HepG2 (cell line): ENCODE measurements around the gene C1orf115. TPM values are rescaled to one million over a fixed set of nuclear protein-coding genes. Genes with fewer than 3 reads are reported as not detected.
A peak's percentile ranks its signal among the peaks of the same experiment; 100 is the strongest.

Source experiments
- ARNT ChIP-seq: fragments of 450-650 bp; IDR thresholded peaks from 2 replicates; pipeline ENCODE4 v1.6.1; 2017
- JARID2 ChIP-seq: sonication (generic); formaldehyde crosslinking; IDR thresholded peaks from 2 replicates; pipeline ENCODE4 v1.8.1; 2023; ENCODE audit warnings: missing genetic modification reagents, inconsistent platforms; ENCODE audit not compliant: insufficient replicate concordance
- MED8 ChIP-seq: sonication (generic); formaldehyde crosslinking; IDR thresholded peaks from 2 replicates; pipeline ENCODE4 v1.8.1; 2023; ENCODE audit warnings: mild to moderate bottlenecking, missing genetic modification reagents; ENCODE audit not compliant: insufficient replicate concordance
- NFYB ChIP-seq: sonication (generic); formaldehyde crosslinking; IDR thresholded peaks from 2 replicates; pipeline ENCODE4 v1.4.0; 2020; ENCODE audit warnings: missing genetic modification reagents
- REPIN1 ChIP-seq: sonication (generic); formaldehyde crosslinking; IDR thresholded peaks from 2 replicates; pipeline ENCODE4 v1.8.0; 2022; ENCODE audit warnings: missing genetic modification reagents, low read depth, mild to moderate bottlenecking, borderline replicate concordance
- SNRNP70 ChIP-seq: fragments of 200-400 bp; formaldehyde crosslinking; IDR thresholded peaks from 2 replicates; pipeline ENCODE4 v1.6.1; 2017; ENCODE audit warnings: mild to moderate bottlenecking, low read depth, low read length, moderate library complexity
- THRA ChIP-seq: sonication (generic); formaldehyde crosslinking; IDR thresholded peaks from 2 replicates; pipeline ENCODE4 v1.4.0; 2020; ENCODE audit warnings: missing genetic modification reagents, borderline replicate concordance
- ZNF281 ChIP-seq: sonication (generic); formaldehyde crosslinking; IDR thresholded peaks from 2 replicates; pipeline ENCODE4 v1.4.0; 2020; ENCODE audit warnings: missing genetic modification reagents, borderline replicate concordance
- ZNF318 ChIP-seq: sonication (generic); formaldehyde crosslinking; IDR thresholded peaks from 2 replicates; pipeline ENCODE4 v1.4.0; 2020; ENCODE audit warnings: mild to moderate bottlenecking, missing genetic modification reagents
- ZNF782 ChIP-seq: sonication (generic); formaldehyde crosslinking; IDR thresholded peaks from 2 replicates; pipeline ENCODE4 v1.4.0; 2020; ENCODE audit warnings: missing genetic modification reagents, mild to moderate bottlenecking, borderline replicate concordance
- ZNF878 ChIP-seq: sonication (generic); formaldehyde crosslinking; IDR thresholded peaks from 2 replicates; pipeline ENCODE4 v1.8.1; 2023; ENCODE audit warnings: mild to moderate bottlenecking, missing genetic modification reagents, moderate library complexity
- polyA plus RNA-seq, 8 experiments: library from polyadenylated mRNA; depleted of rRNA in 3 of 8; stranded (reverse) in 7 of 8; unstranded in 1 of 8; fragments of >200 nt; fragmentation: Illumina TruSeq in 4 of 8; extraction: Trizol in 4 of 8; gene quantifications; 2 replicates each; pipeline versions ENCODE4 v1.2.1 to v1.2.3, GENCODE V29; 2011 to 2016; ENCODE audit warnings: low read depth in 4 of 8, missing spikeins in 1 of 8, mixed read lengths in 1 of 8; ENCODE audit not compliant: insufficient read depth in 1 of 8
- total RNA-seq, 5 experiments: library from RNA; depleted of rRNA; stranded (reverse); fragments of >200 nt; fragmentation: Illumina TruSeq; extraction: Trizol; gene quantifications; 2 replicates each; pipeline ENCODE4 v1.2.3, GENCODE V29; 2016; ENCODE audit warnings: low read depth in 1 of 5
- TF ChIP-seq, protein P1 (sequence below): sonication (generic); formaldehyde crosslinking; IDR thresholded peaks from 2 replicates; pipeline ENCODE4 v1.8.0; 2022; ENCODE audit warnings: missing genetic modification reagents, mild to moderate bottlenecking, moderate library complexity, borderline replicate concordance

Gene C1orf115
- total and polyA plus RNA-seq, 2 of the 13 experiments (the other 11 are each of a cell fraction or from before 2014, with no cell fraction given), result 25.2 to 85.9 TPM

DNA sequence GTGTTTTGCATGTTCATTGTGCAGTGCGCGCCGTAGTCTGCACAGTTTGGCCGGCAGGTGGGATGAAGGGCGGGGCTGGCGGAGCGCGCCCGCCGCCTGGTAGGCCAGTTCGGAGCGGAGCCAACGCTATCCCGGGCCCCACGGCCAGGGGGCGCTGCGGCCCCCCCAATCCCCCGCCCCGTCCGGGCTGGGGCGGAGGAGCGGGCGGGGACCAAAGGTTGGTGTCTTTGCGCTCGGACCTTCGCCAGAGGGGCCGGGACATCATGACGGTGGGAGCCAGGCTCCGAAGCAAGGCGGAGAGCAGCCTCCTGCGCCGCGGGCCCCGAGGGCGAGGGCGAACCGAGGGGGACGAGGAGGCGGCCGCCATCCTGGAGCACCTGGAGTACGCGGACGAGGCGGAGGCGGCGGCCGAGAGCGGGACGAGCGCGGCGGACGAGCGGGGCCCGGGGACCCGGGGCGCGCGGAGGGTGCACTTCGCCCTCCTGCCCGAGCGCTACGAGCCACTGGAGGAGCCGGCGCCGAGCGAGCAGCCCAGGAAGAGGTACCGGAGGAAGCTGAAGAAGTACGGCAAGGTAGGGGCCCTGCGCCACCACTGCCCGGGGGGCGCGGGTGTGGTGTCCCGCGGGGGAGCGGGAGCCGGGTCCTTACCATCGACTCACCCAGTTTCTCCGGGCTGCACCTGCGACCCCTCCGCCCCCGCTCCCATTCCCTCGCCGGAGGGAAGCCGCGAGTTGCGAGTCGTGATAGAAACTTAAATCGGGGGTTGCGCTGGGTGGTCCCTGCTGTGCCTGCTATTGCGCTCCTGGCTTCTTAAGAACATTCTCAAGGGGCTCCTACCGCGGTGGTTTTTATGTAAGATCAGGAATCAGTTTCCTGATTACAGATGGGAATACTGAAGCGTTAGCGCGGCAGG, at the start of gene C1orf115 (continued):
- TF ChIP-seq THRA (CRISPR knock-in tag), result peak; percentile 74; the same call in 1 of the 2 replicates
- 0 out of 2 replicates have a peak, but pooled peaks have one; percentile 52 for TF ChIP-seq SNRNP70
- no peak for TF ChIP-seq ZNF281 (CRISPR knock-in tag)
- TF ChIP-seq JARID2, result no peak
- peak; percentile 66; the same call in 1 of the 2 replicates for TF ChIP-seq ZNF318
- 0 out of 2 replicates have a peak, but pooled peaks have one; percentile 42 for TF ChIP-seq ZNF878 (CRISPR knock-in tag)
- TF ChIP-seq REPIN1, result peak; percentile 76; the same call in 1 of the 2 replicates
- TF ChIP-seq, protein P1, sequence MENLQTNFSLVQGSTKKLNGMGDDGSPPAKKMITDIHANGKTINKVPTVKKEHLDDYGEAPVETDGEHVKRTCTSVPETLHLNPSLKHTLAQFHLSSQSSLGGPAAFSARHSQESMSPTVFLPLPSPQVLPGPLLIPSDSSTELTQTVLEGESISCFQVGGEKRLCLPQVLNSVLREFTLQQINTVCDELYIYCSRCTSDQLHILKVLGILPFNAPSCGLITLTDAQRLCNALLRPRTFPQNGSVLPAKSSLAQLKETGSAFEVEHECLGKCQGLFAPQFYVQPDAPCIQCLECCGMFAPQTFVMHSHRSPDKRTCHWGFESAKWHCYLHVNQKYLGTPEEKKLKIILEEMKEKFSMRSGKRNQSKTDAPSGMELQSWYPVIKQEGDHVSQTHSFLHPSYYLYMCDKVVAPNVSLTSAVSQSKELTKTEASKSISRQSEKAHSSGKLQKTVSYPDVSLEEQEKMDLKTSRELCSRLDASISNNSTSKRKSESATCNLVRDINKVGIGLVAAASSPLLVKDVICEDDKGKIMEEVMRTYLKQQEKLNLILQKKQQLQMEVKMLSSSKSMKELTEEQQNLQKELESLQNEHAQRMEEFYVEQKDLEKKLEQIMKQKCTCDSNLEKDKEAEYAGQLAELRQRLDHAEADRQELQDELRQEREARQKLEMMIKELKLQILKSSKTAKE (CRISPR knock-in tag), result no peak
- no peak; the same call in 1 of the 2 replicates for TF ChIP-seq NFYB (CRISPR knock-in tag)
- peak; percentile 76 for TF ChIP-seq MED8
- TF ChIP-seq ZNF782 (CRISPR knock-in tag), result peak; percentile 48; the same call in 1 of the 2 replicates
- TF ChIP-seq ARNT, result no peak
